KOPT-K1 (cell line): ENCODE results near the gene ARHGAP33.
"Not testable (repeated sequence)": the region's sequence is repeated elsewhere in the genome, so short reads cannot be mapped to it uniquely, and the experiment has no call there.

ENCODE experiments used
- H3K27ac ChIP-seq: fragments of 200-600 bp; sonication (generic); 2 replicates; pipeline ENCODE4 v1.5.1; 2016; ENCODE audit warnings: antibody characterized with exemption, mild to moderate bottlenecking, low read depth, low read length; ENCODE audit not compliant: poor library complexity, severe bottlenecking
- H3K36me3 ChIP-seq: fragments of 200-600 bp; sonication (generic); 2 replicates; pipeline ENCODE4 v1.5.1; 2017; ENCODE audit warnings: antibody characterized with exemption, mild to moderate bottlenecking, low read length, moderate library complexity; ENCODE audit not compliant: insufficient read depth
- H3K9me3 ChIP-seq: fragments of 200-600 bp; sonication (generic); 2 replicates; pipeline ENCODE4 v1.5.1; 2017; ENCODE audit warnings: antibody characterized with exemption, low read length, mild to moderate bottlenecking; ENCODE audit not compliant: insufficient read depth, poor library complexity, severe bottlenecking

The ARHGAP33 gene

GRCh38 chr19:35807633-35808032 is 32.3 kb downstream of the ARHGAP33 start:
- H3K9me3 ChIP-seq = no peaks in the 10 kb centered on the region

GRCh38 chr19:35811317-35812219 is 36.2 kb downstream of the ARHGAP33 start:
- no peak overlapping the region for H3K27ac ChIP-seq
- no peaks in the 10 kb centered on the region for H3K9me3 ChIP-seq
- no peaks in the 10 kb centered on the region for H3K36me3 ChIP-seq

More at GRCh38 chr19:35807633-35808032, 32.3 kb downstream of the ARHGAP33 start:
- H3K27ac ChIP-seq = no peak overlapping the region
- H3K36me3 ChIP-seq = no peaks in the 10 kb centered on the region

DNA sequence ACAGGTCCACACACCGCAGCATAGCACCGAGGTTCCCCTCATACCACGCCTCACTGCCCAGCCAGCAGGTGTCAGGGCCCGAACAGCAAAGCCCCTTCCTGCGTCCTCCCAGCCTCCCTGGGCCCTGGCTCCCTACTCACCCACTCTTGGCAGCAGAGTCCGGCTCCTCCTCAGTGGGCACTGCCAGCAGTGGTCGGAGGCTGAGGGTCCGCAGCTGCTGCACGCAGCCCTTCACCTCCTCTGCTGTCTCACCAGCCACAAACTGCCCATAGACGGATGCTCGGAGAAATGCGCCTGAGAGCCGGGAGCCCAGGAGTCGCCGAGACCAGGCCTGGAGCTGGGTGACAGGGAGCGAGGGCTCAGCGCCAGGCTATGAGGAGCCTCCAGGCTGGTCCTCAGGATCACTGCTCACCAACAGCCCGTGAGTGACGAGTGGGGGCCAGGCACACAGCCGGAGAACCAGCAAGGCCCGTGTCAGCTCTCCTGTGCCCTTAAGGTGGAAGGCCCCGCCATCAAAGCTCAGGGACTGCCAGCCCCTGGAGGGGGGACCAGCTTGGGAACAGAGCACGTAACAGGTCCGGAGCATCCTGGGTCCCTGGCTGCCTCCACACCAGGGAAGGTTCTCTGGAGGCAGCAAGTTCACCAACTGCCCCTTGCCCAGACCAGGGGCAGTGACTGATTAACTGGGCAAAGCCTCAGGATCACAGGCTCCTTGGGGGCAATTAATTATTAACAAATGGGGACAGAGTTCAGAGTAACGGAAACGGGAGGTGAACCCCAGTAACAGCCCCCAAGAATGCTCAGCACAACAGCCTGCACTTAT is 37.1 kb downstream of the ARHGAP33 start, which contains the start of gene PRODH2:
Gene PRODH2, minus strand, starts transcription at position 626 of the 823 bp plus-strand sequence. Its CDS starts 40 bp downstream, at position 586.
- no peaks in the 10 kb centered on the region for H3K9me3 ChIP-seq
- H3K27ac ChIP-seq = no peak within 1 kb of the TSS

DNA sequence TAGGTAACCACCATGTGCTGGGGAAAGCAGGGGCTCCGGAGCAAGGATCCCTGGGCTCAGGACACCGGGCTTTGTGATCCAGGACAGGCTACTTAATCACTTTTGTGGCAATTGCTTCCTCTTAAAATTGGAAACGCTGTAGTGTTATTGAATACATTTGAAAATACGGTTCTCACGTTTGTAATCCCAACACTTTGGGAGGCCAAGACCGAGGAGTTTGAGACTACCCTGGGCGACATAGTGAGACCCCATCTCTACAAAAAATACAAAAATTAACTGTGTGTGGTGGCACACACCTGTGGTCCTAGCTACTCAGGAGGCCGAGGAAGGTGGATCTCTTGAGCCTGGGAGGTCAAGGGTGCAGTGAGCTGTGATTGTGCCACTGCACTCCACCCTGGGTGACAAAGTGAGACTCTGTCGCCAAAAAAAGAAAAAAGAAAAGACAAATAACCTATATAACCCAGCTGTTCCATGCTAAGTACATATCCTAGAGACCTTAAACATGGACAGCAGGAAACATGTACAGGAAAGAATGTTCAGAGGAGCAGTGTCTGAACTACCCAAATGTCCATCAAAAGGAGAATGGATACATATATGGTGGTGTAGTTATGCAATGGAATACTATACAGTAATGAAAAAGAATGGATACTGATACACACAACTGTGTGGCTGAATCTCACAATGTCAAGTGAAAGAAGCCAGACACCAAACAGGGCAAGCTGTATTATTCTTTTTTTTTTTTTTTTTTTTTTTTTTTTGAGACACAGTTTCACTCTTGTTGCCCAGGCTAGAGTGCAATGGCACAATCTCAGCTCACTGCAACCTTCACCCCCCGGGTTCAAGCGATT is 37.9 kb downstream of the ARHGAP33 start:
- H3K9me3 ChIP-seq = no peaks in the 10 kb centered on the region
- no peak overlapping the region for H3K27ac ChIP-seq
- H3K36me3 ChIP-seq = no peaks in the 10 kb centered on the region

More for the DNA sequence above, 37.1 kb downstream of the ARHGAP33 start, which contains the start of gene PRODH2:
- no peaks in the 10 kb centered on the region for H3K36me3 ChIP-seq

- no peaks in the 10 kb centered on the region for H3K36me3 ChIP-seq
- H3K27ac ChIP-seq = no peak overlapping the region
- H3K9me3 ChIP-seq = no peaks in the 10 kb centered on the region
Measured at GRCh38 chr19:35816262-35816661, 40.9 kb downstream of the ARHGAP33 start.

DNA sequence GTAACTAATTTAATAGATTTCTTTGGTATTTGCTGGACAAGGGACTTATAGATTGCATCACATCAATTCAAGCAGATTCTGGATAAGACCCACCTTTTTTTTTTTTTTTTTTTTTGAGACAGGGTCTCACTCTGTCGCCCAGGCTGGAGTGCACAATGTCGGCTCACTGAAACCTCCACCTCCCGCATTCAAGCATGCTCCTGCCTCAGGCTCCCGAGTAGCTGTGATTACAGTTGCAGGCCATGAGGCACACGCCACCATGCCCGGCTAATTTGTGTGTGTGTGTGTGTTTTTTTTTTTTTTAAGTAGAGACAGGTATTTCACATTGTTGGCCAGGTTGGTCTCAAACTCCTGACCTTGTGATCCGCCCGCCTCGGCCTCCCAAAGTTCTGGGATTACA is 41.5 kb downstream of the ARHGAP33 start:
- H3K27ac ChIP-seq = no peak overlapping the region
- no peaks in the 10 kb centered on the region for H3K9me3 ChIP-seq

GRCh38 chr19:35818445-35818844 is 43.1 kb downstream of the ARHGAP33 start:
- no peaks in the 10 kb centered on the region for H3K36me3 ChIP-seq
- no peak overlapping the region for H3K27ac ChIP-seq
- no peaks in the 10 kb centered on the region for H3K9me3 ChIP-seq

More for the DNA sequence above, 41.5 kb downstream of the ARHGAP33 start:
- H3K36me3 ChIP-seq = no peaks in the 10 kb centered on the region

DNA sequence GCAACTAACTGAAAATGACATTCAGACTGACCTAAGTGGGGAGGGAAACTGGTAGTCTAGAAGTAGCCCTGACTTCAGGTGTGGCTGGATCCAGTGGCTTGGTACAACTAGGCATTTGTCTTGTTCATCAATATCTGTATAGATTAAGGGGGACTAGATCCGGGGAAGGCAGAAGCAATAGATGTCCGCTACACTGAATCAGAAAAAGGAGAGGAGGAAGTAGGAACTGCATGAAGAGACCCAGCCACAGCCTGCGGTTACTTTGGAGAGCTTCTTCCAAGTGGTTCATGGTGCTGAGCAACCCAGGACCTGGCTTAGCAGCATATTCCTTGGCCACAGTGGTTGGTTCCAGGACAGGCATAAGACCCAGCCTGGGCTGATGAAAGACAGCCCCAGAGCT is 47.2 kb downstream of the ARHGAP33 start:
- Histone ChIP-seq H3K27ac (no peak overlapping the region), H3K9me3 (no peaks in the 10 kb centered on the region), H3K36me3 (no peaks in the 10 kb centered on the region)

- H3K9me3 ChIP-seq = no peaks in the 10 kb centered on the region
- H3K36me3 ChIP-seq = no peaks in the 10 kb centered on the region
- H3K27ac ChIP-seq = no peak overlapping the region
Measured at GRCh38 chr19:35824150-35824549, 48.8 kb downstream of the ARHGAP33 start.

DNA sequence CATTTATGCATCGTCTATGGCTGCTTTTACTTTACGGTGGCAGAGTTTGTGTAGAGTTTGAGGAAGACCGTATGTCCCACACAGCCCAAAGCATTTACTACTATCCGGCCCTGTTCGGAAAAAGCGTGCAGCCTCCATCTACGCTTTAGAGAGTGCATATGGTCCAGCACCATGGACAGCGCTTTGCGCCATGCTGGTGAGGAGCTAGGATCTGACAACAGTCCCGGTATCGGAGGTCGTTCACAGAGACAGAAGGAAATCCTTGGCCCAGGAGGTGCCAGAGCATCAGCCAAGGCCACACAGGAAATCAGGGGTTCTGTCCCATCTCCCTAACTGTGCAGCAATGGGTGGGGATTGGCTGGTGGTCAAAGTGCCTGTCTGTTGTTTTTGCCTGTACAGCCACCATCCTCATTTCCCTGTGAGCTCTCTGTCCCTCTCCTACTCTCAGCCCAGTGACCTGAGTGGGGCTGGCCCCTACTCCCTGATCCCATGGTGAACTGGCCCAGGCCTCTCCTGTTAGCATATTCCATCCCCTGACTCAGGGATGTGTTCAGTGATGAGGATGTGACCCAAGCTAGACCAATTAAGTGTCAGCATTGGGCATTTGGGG is 53.4 kb downstream of the ARHGAP33 start:
- Histone ChIP-seq H3K27ac (no peak overlapping the region), H3K9me3 (no peaks in the 10 kb centered on the region), H3K36me3 (no peaks in the 10 kb centered on the region)

DNA sequence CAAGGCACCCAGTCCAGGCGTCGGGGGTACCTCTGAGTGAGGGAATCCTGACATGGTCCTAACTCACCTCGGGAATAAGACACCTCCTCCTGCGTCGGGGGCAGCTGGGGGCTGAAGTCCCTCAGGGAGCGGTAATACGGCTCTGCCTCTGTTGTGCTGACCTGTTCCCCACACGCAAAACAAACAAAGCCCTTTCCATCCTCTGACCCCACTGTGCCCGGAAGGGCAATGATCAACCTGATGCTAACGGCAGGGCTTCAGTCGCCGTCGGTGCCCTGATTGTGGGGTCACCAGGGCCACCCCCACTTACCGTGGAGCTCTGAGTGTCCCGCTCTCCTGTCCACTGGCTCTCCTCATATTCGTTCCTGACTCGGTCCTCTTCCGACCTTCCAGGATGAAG is 55.6 kb downstream of the ARHGAP33 start:
- H3K36me3 ChIP-seq = no peaks in the 10 kb centered on the region
- H3K27ac ChIP-seq = no peak overlapping the region
- no peaks in the 10 kb centered on the region for H3K9me3 ChIP-seq

GRCh38 chr19:35832054-35832453 is 56.7 kb downstream of the ARHGAP33 start:
- Histone ChIP-seq H3K27ac (no peak overlapping the region), H3K9me3 (no peaks in the 10 kb centered on the region), H3K36me3 (no peaks in the 10 kb centered on the region)

- no peaks in the 10 kb centered on the region for H3K36me3 ChIP-seq
- H3K9me3 ChIP-seq = peaks cover 1% of the 10 kb centered on the region
Measured at GRCh38 chr19:35833972-35834371, 58.6 kb downstream of the ARHGAP33 start.

DNA sequence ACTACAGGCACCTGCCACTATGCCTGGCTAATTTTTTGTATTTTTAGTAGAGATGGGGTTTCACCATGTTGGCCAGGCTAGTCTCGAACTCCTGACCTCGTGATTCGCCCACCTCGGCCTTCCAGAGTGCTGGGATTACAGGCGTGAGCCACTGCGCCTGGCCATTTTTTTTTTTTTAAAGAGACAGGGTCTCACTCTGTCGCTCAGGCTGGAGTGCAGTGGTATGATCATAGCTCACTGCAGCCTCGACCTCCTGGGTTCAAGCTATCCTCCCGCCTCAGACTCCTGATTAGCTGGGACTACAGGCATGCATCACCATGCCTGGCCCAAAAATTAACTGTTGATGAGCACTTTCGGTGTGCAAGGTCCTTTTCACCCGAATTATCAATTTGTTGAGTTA is 60.7 kb downstream of the ARHGAP33 start:
- H3K9me3 ChIP-seq, H3K36me3 ChIP-seq, H3K27ac ChIP-seq: not testable (repeated sequence)

More at GRCh38 chr19:35833972-35834371, 58.6 kb downstream of the ARHGAP33 start:
- H3K27ac ChIP-seq = no peak overlapping the region
